Endothelial cell of umbilical vein (primary cell): ENCODE results near the gene LHX5.

Experiments used
- CTCF ChIP-seq, 2 donors: IDR thresholded peaks; 1 replicate in 1 of 2; 2 replicates in 1 of 2; pipeline ENCODE4 v1.5.1; 2011; ENCODE audit warnings: low read length in 2 of 2, mild to moderate bottlenecking in 2 of 2, moderate library complexity in 2 of 2, control low read depth in 1 of 2, inconsistent platforms in 1 of 2, low read depth in 1 of 2; ENCODE audit not compliant: insufficient read depth in 1 of 2; ENCODE audit errors: extremely low read depth in 1 of 2
- EZH2 ChIP-seq: IDR thresholded peaks from 2 replicates; pipeline ENCODE4 v1.6.1; 2012; ENCODE audit warnings: borderline replicate concordance, low read depth, mild to moderate bottlenecking, moderate library complexity, low read length, inconsistent platforms; ENCODE audit not compliant: severe bottlenecking
- MAX ChIP-seq: IDR thresholded peaks from 2 replicates; pipeline ENCODE4 v1.6.1; 2011; ENCODE audit not compliant: insufficient read depth, insufficient read length
- MYC ChIP-seq: IDR thresholded peaks from one replicate; pipeline ENCODE4 v1.6.1; 2011; ENCODE audit warnings: mild to moderate bottlenecking, low read depth, low read length
- POLR2A ChIP-seq: IDR thresholded peaks from 2 replicates; pipeline ENCODE4 v1.6.1; 2012; ENCODE audit warnings: low read depth, mild to moderate bottlenecking, control low read depth, low read length
- POLR2AphosphoS5 ChIP-seq: IDR thresholded peaks from 2 replicates; pipeline ENCODE4 v1.6.1; 2012; ENCODE audit warnings: low read depth, mild to moderate bottlenecking, control low read depth, low read length, moderate library complexity; ENCODE audit not compliant: insufficient read depth

GRCh38 chr12:113416091-113416754 lies 55.4 kb downstream of the LHX5 start:
- no peak for TF ChIP-seq CTCF (IDR thresholded peaks at IDR 0.05; ENCODE audit: extremely low read depth in 1 of 2, insufficient read depth in 1 of 2, low read depth in 1 of 2, low read length in 2 of 2)
- no peak for TF ChIP-seq POLR2A
- TF ChIP-seq POLR2AphosphoS5 = no peak
- TF ChIP-seq MAX = no peak
- TF ChIP-seq EZH2 = no peak
- TF ChIP-seq MYC = no peak
